Retinal pigment epithelial cell (primary cell): ENCODE data around the gene MED31.

ENCODE experiments used
- DNase-seq: peaks from one replicate; pipeline ENCODE4 v3.0.0-alpha.2; 2010; ENCODE audit warnings: low read depth
- H3K4me3 ChIP-seq: 2 replicates; pipeline ENCODE4 v1.5.1; 2011; ENCODE audit warnings: mild to moderate bottlenecking, low read length, control low read depth, moderate library complexity
- TF ChIP-seq, protein P1 (sequence below): conservative IDR thresholded peaks from 2 replicates; pipeline ENCODE4 v1.5.1; 2011; ENCODE audit warnings: low read depth, low read length, control low read depth, inconsistent platforms

MED31 gene

DNA sequence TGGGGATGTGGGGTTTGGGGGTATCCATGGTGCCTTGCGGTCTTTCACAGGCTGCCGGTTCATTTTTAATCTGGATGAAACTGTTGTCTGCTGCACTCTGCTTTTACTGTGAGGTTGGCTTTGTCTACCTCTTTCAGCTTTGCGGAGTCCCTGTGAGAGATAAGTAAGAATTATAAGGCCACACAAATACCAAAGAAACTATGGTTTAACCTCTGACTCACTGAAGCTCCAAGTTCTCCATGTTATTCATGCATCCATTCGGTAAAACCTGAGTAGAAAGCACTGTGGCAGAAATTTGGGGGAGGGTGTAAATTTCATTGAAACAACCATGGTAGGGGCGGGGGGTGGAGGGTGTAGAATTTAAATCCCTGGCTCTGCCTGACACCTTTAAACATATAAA, 41.4 kb downstream of the MED31 start:
- TF ChIP-seq, protein P1, sequence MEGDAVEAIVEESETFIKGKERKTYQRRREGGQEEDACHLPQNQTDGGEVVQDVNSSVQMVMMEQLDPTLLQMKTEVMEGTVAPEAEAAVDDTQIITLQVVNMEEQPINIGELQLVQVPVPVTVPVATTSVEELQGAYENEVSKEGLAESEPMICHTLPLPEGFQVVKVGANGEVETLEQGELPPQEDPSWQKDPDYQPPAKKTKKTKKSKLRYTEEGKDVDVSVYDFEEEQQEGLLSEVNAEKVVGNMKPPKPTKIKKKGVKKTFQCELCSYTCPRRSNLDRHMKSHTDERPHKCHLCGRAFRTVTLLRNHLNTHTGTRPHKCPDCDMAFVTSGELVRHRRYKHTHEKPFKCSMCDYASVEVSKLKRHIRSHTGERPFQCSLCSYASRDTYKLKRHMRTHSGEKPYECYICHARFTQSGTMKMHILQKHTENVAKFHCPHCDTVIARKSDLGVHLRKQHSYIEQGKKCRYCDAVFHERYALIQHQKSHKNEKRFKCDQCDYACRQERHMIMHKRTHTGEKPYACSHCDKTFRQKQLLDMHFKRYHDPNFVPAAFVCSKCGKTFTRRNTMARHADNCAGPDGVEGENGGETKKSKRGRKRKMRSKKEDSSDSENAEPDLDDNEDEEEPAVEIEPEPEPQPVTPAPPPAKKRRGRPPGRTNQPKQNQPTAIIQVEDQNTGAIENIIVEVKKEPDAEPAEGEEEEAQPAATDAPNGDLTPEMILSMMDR = no peak
- no peak for DNase-seq
- no peak overlapping the region for H3K4me3 ChIP-seq

DNA sequence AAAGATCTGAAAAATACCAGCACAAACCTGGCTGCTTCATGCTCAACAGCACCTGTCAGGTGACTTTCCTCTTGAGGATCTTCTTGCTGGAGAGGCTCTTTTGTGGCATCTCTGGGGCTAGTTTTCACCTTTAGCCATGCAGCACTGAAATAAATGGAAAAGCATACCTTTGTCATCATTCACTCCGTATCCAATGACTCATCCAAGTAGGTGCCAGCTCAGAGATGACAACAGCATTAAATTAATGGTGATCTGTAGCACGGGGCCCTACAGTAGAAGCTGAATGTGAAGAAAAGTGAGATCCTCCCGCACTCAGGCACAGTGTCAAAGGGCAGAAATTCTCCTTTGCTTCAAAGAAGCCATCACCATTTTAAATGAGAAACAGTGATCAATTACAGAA, 43.1 kb downstream of the MED31 start:
- TF ChIP-seq, protein P1 = no peak
- DNase-seq = no peak
- H3K4me3 ChIP-seq = no peak overlapping the region

DNA sequence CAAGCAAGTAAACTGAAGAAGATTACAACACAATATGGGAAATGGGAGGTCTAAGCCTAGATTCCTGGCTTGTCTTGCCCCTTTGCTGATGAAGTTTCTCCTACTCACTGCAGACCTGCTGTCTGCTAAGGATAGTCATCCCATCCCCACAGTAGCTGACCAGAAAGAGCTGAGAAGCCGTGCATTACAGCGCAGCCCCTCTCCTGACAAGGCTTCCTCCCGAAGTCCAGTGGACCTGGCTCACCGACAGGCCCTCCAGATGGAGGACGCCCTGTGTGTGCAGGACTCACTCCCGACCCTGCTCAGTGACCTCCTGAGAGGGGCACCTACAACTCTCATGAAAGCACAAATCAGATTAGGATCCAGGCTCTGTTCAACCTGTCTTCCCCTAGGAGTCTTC, 46.3 kb downstream of the MED31 start:
- no peak for DNase-seq
- TF ChIP-seq, protein P1 = no peak
- H3K4me3 ChIP-seq = no peak overlapping the region

DNA sequence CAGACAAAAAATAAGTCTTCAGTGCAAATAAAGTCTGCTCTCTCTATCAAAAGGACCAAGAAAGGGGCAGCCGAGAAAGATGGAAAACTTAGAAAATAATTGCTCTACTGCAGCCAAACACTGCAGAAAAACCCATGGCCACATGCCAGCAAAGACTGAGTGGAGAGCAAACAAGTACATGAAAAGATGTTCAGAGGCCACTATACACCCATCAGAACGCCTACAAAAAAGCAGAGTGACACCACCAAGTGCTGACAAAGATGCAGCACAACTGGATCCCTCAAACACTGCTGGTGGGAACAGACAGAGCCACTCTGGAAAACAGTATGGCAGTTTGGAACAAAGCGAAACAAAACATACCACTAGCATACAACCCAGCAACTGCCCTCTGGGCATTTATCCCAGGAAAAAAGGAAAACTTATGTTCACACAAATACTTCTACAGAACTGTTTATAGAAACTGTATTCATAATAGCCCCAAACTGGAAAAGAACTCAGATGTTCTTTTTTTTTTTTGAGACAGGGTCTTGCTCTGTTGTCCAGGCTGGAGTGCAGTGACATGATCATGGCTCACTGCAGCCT, 47.6 kb downstream of the MED31 start:
- TF ChIP-seq, protein P1 = no peak
- no peak for DNase-seq
- H3K4me3 ChIP-seq = no peak overlapping the region

DNA sequence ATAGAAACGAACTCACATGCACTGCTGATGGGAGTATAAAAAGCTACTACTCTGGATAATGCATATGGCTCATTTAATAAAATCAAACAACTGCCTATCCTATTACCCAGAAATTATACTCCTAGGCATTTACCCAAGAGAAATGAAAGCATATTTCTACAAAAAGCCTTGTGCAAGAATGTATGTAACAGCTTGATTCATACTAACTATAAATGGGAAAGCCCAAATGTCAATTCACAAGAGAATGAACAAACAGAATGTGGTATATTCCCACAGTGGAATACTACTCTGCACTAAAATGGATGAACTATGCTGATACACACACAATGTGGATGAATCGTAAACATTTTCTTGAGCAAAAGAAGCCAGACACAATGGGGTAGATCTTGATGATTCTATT, 49.3 kb downstream of the MED31 start:
- no peak for DNase-seq
- TF ChIP-seq, protein P1 = no peak
- no peak overlapping the region for H3K4me3 ChIP-seq

DNA sequence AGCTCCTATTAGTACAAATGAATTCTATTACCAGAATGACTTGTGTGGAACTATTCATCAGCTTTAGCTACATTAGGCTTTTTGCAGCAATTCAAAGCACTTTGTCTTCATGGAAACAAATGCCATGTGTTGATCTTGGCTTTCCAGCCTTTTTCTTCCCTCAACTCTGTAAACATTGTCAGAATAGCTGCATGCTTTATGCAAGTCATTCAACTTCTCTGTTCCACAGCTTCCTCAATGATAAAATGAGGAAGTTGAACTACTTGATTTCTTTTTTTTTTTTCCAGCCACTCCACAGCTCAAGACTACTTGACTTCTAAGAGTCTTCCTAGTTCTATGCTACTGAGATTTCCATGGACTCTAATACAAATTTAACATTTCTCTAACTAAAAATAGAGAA, 52.0 kb downstream of the MED31 start:
- no peak for DNase-seq
- TF ChIP-seq, protein P1 = no peak
- H3K4me3 ChIP-seq = no peak overlapping the region

DNA sequence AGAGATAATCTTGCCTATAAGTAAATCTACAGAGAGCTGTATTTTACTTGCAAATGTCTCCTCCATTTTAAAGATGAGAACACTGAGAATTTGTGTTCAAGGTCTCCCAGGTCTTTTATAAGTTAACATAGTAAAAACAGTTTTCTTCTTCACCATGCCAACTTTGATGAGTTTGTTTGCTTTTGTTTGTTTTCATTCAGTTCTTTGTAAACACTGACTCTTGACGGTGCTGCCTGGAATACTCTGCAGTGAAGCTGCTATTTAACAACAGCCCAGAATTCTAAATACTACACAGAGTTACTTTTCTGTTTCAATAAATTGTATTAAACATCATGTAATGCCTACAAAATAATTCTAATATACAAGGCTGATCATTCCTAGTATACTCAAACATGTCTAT, 53.7 kb downstream of the MED31 start:
- no peak overlapping the region for H3K4me3 ChIP-seq
- TF ChIP-seq, protein P1 = no peak

More for the DNA sequence above, 53.7 kb downstream of the MED31 start:
- no peak for DNase-seq
